ENCODE data around the gene RBM20.
"Not testable (repeated sequence)": the region's sequence is repeated elsewhere in the genome, so short reads cannot be mapped to it uniquely, and the experiment has no call there.

Gene RBM20

DNA sequence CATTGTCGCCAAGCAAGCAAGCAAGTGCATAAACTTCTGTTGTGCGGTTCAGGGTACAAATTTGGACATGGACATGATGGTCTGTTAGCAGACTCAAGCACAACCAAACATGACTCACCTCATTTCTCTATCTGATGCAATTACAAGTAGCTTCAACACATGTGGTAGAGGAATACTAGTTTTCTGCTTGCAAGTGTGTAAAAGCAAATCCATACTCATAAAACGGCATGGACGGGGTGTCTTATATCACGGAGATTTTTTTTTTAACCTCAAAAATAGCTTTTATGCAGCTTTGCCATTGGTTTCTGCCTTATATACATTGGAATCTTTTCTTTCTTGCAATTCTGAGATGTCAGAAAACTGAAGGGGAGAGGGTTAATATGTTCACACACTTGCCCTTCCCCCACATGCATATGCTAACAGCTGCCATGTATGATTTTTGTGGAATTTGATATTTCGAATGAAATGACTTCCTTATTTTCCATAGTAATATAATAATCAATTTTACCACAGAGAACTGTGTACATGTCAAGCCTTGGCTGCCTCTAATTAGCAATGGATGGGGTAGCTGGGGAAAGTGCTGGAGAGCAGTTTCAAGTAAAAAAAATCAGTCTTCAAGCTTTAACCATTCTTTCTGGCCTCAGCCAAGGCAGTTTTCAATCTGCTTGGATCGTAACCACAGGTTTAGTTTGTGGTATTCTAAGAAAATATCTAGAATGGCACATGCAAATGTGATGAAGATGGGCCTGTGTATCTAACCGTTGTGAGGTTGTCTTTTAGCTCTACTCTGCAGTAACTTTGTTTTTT is 121.6 kb downstream of the RBM20 start:
- no peak for DNase-seq

- DNase-seq, result not testable (repeated sequence)
Observed at GRCh38 chr10:110767601-110768000, 123.5 kb downstream of the RBM20 start.

DNA sequence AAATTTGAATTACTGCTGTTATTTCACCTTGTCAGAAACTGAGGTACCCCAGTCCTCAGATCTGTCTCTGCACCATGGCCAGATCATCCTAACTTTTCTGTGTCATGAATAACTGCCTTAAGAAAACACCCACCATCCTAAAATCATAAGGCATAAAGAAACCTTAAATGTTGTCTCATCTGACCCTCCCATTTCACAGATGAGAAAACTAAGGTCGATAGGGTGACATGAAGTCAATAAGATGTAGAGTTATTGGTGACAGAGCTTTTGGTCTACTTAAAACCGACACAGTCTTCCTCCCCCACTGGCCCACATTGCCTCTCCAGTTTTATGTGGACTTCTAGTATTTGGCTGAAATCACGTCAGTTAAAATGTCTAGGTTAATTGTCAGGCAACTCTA is 126.1 kb downstream of the RBM20 start:
- no peak for DNase-seq

DNA sequence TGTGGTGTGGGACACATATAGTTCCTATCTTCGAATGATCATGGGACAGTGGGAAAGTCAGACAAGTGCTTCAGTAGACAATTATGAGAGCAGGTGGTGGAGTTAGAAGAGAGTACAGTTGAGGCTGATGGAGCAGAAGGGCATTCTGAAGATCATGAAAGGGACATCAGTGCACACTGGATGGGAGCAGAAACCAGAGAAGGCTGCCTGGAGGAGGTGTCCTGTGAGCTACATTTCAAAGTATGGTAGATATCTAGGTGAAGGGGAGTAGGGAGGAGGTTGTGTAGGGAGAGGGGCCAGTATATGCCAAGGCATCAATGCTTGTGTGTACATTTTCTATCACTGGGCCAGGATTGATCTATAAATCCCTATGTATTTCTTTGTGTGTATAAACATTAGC is 127.3 kb downstream of the RBM20 start:
- DNase-seq, result no peak

GRCh38 chr10:110771991-110772390 is 127.9 kb downstream of the RBM20 start:
- DNase-seq, result no peak

- DNase-seq, result no peak
Observed at GRCh38 chr10:110772454-110773025, 128.4 kb downstream of the RBM20 start.

GRCh38 chr10:110773693-110774068 is 129.5 kb downstream of the RBM20 start:
- DNase-seq, result no peak

DNA sequence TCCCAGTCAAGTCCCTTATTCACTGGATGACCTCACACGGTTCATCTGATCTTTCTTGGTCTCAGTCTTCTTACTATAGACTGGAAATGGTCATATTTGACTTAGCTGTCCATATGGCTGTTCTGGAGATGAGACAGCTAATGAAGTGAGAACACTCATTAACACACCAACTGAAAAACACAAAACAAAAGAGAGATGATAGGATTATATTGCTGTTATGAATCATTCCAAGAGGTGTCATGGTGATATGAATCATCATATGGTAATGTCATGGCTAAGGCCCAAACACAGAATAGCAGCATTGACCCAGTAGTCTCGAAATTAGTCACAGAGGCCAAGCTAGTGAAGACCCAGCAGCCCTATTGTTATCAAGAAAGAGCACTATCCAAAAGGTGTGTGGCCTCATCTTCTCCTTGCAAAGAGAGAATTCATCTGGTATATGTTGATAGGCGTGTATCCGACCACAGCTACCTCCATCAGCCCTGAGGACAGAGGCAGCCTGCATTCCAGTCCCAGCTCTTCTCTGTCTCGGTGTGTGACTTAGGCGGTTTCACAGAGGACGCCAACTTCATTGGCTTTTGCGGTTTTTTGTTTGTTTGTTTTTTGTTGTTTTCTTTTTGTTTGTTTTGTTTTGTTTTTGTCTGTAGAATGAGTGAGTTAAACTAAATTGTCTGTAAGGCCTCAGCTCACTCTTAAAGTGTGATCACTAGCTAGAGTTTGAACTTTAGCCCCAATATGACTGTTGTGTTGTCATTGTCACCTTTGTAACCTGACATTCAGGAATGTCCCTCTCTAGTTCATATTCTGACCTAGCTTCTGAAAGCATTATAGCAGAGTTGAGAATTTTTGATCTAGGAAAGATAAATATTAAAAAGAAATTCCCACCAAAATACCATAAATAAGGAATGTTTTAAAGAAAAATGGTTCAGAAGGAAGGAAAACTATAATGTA is 130.2 kb downstream of the RBM20 start:
- no peak for DNase-seq

DNA sequence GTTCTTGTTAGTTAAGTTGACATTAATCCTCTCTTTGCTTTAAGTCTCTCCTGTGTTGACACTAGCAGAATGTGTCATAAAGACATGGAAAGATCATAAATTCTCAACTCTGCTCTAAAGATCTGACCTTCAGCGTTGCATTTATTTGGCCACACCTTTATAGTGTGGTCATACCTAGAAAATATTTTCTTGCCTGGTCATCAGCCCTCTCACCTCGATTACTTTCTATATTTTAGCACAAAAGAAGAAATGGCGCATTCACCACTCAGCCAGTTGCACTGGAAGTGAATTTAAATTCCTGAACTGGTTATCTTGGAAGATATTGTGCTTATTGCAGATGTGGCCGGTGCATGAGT is 130.9 kb downstream of the RBM20 start:
- DNase-seq, result no peak

DNA sequence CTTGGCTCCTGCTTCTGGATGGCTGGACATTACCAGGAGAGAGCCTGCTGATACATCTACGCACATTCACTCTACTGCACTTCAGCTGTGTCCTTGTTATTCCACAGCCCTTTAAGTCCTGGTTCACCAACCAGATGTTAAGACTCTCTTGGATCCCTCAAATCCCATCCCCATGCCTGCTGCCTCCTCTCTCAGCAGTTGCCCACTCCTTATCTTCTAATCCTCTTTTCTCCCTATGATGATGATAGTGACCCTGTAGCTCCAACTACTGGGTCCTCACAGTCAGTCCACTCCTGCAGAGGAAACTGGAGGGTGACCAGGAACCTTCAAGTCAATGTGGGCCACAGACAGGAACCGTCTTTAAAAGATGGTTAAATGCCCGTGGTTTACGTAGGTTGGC is 131.3 kb downstream of the RBM20 start:
- no peak for DNase-seq

- no peak for DNase-seq
Observed at GRCh38 chr10:110777017-110777416, 132.9 kb downstream of the RBM20 start.

GRCh38 chr10:110777661-110778060 is 133.5 kb downstream of the RBM20 start:
- DNase-seq, result no peak

DNA sequence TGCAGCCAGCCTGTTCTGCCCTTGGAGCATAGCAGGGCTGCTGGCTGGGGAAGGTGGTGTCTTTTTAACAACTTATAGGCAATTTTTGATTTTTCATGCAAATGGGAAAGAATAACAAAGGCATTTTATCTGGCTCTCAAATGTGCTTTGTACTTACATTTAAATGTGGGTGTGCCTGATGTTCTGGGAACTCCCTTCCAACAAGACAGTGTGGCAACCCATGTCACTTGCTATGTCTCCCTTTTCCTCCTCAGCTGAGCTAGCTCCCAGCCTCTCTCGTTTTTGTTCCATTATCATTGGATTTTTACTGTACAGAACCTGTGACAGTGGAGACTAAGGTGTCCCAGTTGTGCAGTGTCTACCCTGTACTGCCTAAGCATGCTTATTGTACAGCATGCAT is 134.1 kb downstream of the RBM20 start:
- no peak for DNase-seq

GRCh38 chr10:110779489-110779888 is 135.4 kb downstream of the RBM20 start:
- no peak for DNase-seq

- DNase-seq, result no peak
Observed at GRCh38 chr10:110780704-110781103, 136.6 kb downstream of the RBM20 start.

GRCh38 chr10:110781139-110781538 is 137.0 kb downstream of the RBM20 start:
- no peak for DNase-seq

- no peak for DNase-seq
Observed at GRCh38 chr10:110782616-110783015, 138.5 kb downstream of the RBM20 start.

DNA sequence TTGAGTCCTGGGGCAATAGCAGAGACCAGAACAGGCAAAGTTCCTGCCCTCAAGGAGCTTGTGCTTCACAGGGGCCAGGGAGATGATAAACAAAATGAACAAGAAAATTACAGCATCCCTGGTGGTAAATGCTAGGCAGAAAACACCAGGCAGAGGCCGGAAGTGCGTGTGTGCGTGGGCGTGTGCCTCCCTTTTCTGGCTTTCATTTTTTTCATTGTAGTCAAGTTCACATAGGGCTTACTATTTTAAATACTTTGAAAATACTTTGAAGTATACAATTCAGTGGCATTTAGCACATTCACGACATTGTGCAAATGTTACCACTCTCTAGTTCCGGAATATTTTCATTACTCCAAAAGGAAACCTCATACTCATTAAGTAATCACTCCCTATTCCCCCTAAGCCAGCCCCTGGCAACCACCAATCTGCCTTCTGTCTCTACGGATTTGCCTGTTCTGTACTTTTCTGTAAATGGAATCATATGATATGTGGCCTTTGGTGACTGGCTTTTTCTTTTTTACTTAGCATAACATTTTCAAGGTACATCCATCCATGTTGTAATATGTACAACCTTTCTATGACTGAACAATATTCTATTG is 139.5 kb downstream of the RBM20 start:
- DNase-seq, result no peak

DNA sequence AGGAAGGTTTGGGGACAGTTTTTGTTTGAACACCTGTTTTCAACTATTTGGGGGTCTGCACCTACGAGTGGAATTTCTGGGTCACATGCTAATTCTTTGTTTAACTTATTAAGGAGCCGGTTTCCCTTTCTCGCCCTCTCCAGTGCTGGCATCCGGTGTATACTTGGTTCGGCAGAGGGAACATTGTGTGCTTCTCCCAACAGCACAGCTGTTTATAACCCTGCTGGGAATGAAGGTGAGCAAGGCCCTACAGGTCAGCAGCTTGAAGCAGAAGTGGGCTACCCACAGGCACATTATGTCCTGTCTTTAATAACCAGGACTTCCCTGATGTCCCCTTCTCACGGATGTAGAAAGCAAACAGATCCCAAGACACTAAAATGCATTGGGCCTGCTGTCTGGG is 140.1 kb downstream of the RBM20 start:
- DNase-seq, result no peak

GRCh38 chr10:110786172-110786571 is 142.0 kb downstream of the RBM20 start:
- no peak for DNase-seq

DNA sequence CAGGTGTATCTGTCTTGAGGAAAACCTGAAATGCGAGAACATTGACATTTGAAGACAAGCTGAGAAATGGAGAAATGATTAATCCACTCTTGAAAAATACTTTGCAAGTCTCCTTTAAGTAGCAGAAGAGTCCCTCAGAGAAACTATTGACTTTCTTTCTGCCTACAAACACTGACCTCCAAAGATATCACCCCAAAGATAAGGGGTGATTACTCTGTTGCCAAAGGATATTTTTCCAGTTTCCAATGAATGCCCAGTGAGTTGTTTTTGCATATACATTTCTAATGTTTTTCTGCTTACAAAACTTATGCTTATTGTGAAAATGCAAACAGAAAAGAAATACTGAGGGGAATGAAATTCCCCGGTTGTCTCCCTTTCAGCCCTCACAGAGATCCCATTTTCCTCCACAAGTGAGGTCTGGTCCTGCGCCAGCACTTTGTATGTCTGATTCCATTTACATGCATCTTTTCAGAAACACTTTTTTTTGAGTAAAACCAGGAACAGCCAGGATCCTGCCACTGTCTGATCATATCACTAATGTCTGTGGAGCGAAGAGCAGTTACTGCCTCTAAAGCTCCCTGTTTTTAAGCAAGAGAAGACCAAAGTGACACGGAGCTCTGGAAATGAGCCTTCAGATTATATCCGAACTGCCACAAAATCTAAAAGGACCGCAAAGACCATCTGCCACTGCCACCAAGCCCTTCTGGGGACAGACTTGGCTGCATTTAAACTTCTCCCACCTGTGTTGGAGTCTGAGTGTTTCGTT is 144.7 kb downstream of the RBM20 start:
- DNase-seq, result no peak

DNA sequence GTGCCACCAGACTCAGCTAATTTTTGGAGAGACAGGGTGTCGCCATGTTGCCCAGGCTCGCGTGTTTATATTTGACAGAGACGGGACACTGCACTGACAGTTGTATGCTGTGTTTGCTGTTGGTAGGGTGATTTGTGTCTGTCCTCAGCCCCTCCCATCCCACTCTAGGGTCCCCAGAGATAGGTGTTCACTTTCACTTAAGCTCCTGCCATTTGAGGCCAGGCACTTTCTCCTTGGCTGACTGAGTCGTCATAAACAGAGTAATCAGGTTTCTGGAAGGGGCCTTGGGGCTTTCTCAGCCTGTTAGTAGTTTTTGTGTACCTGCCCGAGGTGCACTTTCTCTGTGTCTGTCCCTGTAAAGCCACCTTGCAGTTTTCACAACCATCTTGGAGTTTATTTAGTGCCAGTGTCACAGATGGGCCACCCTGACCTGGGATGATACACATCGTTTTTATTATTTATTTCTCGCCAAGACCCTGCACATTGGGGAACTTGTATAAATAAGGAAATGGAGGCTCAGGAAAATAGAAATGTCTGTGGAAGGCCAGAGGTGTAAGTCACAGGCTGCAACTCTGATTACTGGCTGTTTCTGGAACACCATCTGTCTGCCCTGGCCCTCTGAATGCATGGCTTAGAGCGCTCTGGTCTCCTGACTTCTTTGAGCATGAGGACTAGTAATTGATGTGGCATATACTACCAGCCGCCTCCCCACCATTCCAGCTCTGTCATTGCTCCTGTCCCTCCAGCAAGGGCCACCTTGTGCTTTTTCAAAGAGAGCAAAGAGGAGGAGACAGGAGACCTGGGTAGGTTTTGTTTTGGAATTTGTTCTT is 145.7 kb downstream of the RBM20 start:
- DNase-seq, result no peak

Measured in Kasumi-1 (cell line).